ENCODE results near the gene LIPI. TPM values are rescaled to one million over a fixed set of nuclear protein-coding genes. Genes with fewer than 3 reads are reported as not detected.
"Not testable (repeated sequence)": the region's sequence is repeated elsewhere in the genome, so short reads cannot be mapped to it uniquely, and the experiment has no call there.

Gene LIPI
- total and polyA plus RNA-seq, 2 donors from 2014 or later, result not detected

DNA sequence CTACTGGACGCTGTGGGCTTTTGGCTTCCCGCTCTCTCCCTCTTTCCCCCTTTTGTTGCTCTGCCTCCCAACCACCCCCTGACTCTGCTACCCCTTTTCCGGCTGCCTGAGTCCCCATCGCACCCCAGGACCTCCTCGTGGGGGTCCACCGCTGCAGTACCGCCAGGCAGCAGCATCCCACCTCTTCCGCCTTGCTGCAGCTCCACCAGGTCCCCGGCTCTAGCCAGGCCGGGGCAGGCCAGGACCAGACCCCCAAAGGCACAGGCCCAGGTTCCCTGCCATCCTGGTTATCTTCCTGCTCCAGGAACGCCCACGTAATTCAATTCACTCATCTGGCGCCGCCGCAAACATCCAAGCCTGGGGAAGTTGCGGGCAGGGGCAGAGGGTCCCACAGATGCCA is 139.8 kb downstream of the LIPI start:
- no peak overlapping the region for H3K9ac ChIP-seq (ENCODE audit: low read length in 3 of 3)
- FAIRE-seq (no peak), DNase-seq (no peak)
- no peak overlapping the region for H3K27ac ChIP-seq (ENCODE audit: low read depth in 2 of 2, low read length in 2 of 2)
- no peak for TF ChIP-seq CTCF (IDR thresholded peaks at IDR 0.05; ENCODE audit: borderline replicate concordance, extremely low read depth, insufficient read depth)
- peaks cover 0 to 1% (median 0%) of the 10 kb centered on the region in 3 donors for H3K9me3 ChIP-seq (ENCODE audit: control insufficient read depth in 2 of 3, insufficient read depth in 1 of 3, low read length in 3 of 3)
- H3K27me3 ChIP-seq (ENCODE audit: control insufficient read depth, insufficient read depth, low read length), result no peaks in the 10 kb centered on the region
- no peaks in the 10 kb centered on the region for H3K4me1 ChIP-seq (ENCODE audit: control insufficient read depth in 2 of 3, insufficient read depth in 2 of 3, low read depth in 1 of 3, low read length in 3 of 3)
- intact Hi-C loops (cut with DNase I), result no loop called here
- H3K36me3 ChIP-seq (ENCODE audit: control insufficient read depth in 2 of 3, insufficient read depth in 3 of 3, low read length in 3 of 3), result no peaks in the 10 kb centered on the region
- H3K4me3 ChIP-seq (ENCODE audit: low read length in 3 of 3), result no peak overlapping the region

DNA sequence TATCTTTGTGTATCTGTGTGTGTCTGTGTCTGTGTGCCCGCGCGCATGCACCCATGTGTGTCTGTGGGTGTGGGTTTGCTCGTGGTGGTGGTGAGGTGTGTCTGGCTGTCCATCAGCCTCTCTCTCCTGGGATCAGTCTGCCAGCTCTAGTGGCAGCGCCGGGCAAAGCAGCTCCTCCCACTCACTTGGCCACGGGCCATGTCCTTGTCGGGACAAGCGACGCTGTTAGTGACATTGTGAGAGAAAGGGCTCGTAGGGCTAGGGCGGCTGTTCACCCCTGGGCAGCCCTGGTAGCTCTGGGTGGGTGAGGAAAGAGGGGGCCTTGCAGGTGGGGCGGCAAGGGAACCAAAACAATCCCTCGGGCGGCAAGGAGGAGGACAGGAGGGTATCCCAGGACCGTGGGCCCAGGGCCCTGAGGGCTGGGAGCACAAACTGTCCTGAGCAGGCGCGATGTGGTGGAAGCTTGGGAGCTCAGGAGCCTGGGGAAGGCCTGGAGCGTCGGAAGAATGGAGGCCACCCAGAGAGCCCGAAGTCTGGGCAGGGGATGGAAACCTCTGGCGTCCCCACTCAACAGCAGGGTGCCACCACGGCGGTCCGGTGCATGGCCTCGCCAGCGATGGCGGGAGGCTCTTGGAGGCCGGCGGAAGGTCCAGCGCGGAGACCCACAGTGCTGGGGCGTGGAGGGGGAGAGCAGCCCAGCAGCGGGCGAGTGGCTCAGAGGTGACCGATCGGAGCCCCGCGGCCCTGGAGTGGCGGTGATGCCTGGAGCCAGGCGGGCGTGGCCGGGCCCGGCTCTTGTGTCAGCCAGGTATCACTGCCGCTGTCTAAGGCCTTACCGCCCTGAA is 140.5 kb downstream of the LIPI start:
- no peak overlapping the region for H3K27ac ChIP-seq (ENCODE audit: low read depth in 2 of 2, low read length in 2 of 2)
- H3K36me3 ChIP-seq (ENCODE audit: control insufficient read depth in 2 of 3, insufficient read depth in 3 of 3, low read length in 3 of 3), result no peaks in the 10 kb centered on the region
- DNase-seq, result no peak
- intact Hi-C loops (cut with DNase I), result no loop called here
- no peak overlapping the region for H3K4me3 ChIP-seq (ENCODE audit: low read length in 3 of 3)
- H3K9ac ChIP-seq (ENCODE audit: low read length in 3 of 3), result no peak overlapping the region
- peaks cover 0 to 1% (median 0%) of the 10 kb centered on the region in 3 donors for H3K9me3 ChIP-seq (ENCODE audit: control insufficient read depth in 2 of 3, insufficient read depth in 1 of 3, low read length in 3 of 3)
- TF ChIP-seq CTCF (IDR thresholded peaks at IDR 0.05; ENCODE audit: borderline replicate concordance, extremely low read depth, insufficient read depth), result no peak
- no peak for FAIRE-seq
- no peaks in the 10 kb centered on the region for H3K4me1 ChIP-seq (ENCODE audit: control insufficient read depth in 2 of 3, insufficient read depth in 2 of 3, low read depth in 1 of 3, low read length in 3 of 3)
- H3K27me3 ChIP-seq (ENCODE audit: control insufficient read depth, insufficient read depth, low read length), result no peaks in the 10 kb centered on the region

- peak overlapping the region in 1 of 3 donors; percentile 37 for H3K4me3 ChIP-seq (ENCODE audit: low read length in 3 of 3)
- intact Hi-C loops (cut with DNase I), result no loop called here
- H3K4me1 ChIP-seq (ENCODE audit: control insufficient read depth in 2 of 3, insufficient read depth in 2 of 3, low read depth in 1 of 3, low read length in 3 of 3), result no peaks in the 10 kb centered on the region
- no peak for TF ChIP-seq CTCF (IDR thresholded peaks at IDR 0.05; ENCODE audit: borderline replicate concordance, extremely low read depth, insufficient read depth)
- no peak overlapping the region for H3K27ac ChIP-seq (ENCODE audit: low read depth in 2 of 2, low read length in 2 of 2)
- H3K27me3 ChIP-seq (ENCODE audit: control insufficient read depth, insufficient read depth, low read length), result no peaks in the 10 kb centered on the region
- FAIRE-seq (no peak), DNase-seq (peak in 2 of 5 donors; percentile 14 to 64)
- no peaks in the 10 kb centered on the region for H3K9me3 ChIP-seq (ENCODE audit: control insufficient read depth in 2 of 3, insufficient read depth in 1 of 3, low read length in 3 of 3)
- H3K9ac ChIP-seq (ENCODE audit: low read length in 3 of 3), result peak overlapping the region in 1 of 3 donors; percentile 34
- no peaks in the 10 kb centered on the region for H3K36me3 ChIP-seq (ENCODE audit: control insufficient read depth in 2 of 3, insufficient read depth in 3 of 3, low read length in 3 of 3)
Measured at GRCh38 chr21:14064296-14064645, 146.5 kb downstream of the LIPI start.

- H3K9ac ChIP-seq (ENCODE audit: low read length in 3 of 3), result peak overlapping the region in 1 of 3 donors; percentile 34
- H3K27me3 ChIP-seq (ENCODE audit: control insufficient read depth, insufficient read depth, low read length); H3K9me3 ChIP-seq (ENCODE audit: control insufficient read depth in 2 of 3, insufficient read depth in 1 of 3, low read length in 3 of 3); H3K27ac ChIP-seq (ENCODE audit: low read depth in 2 of 2, low read length in 2 of 2); H3K36me3 ChIP-seq (ENCODE audit: control insufficient read depth in 2 of 3, insufficient read depth in 3 of 3, low read length in 3 of 3); FAIRE-seq; intact Hi-C loops (cut with DNase I); H3K4me1 ChIP-seq (ENCODE audit: control insufficient read depth in 2 of 3, insufficient read depth in 2 of 3, low read depth in 1 of 3, low read length in 3 of 3): not testable (repeated sequence)
- DNase-seq, result peak in 1 of 5 donors; percentile 71
- H3K4me3 ChIP-seq (ENCODE audit: low read length in 3 of 3), result peak overlapping the region in 1 of 3 donors; percentile 37
Measured at GRCh38 chr21:14063620-14064295, 147.0 kb downstream of the LIPI start.

GRCh38 chr21:14062684-14063083 is 148.1 kb downstream of the LIPI start:
- H3K4me1 ChIP-seq (ENCODE audit: control insufficient read depth in 2 of 3, insufficient read depth in 2 of 3, low read depth in 1 of 3, low read length in 3 of 3); H3K4me3 ChIP-seq (ENCODE audit: low read length in 3 of 3); H3K27ac ChIP-seq (ENCODE audit: low read depth in 2 of 2, low read length in 2 of 2); H3K9ac ChIP-seq (ENCODE audit: low read length in 3 of 3); H3K9me3 ChIP-seq (ENCODE audit: control insufficient read depth in 2 of 3, insufficient read depth in 1 of 3, low read length in 3 of 3); H3K27me3 ChIP-seq (ENCODE audit: control insufficient read depth, insufficient read depth, low read length); H3K36me3 ChIP-seq (ENCODE audit: control insufficient read depth in 2 of 3, insufficient read depth in 3 of 3, low read length in 3 of 3); FAIRE-seq; intact Hi-C loops (cut with DNase I): not testable (repeated sequence)
- peak in 1 of 5 donors; percentile 22 for DNase-seq

- H3K27me3 ChIP-seq (ENCODE audit: control insufficient read depth, insufficient read depth, low read length); H3K36me3 ChIP-seq (ENCODE audit: control insufficient read depth in 2 of 3, insufficient read depth in 3 of 3, low read length in 3 of 3); H3K4me1 ChIP-seq (ENCODE audit: control insufficient read depth in 2 of 3, insufficient read depth in 2 of 3, low read depth in 1 of 3, low read length in 3 of 3); DNase-seq; H3K9me3 ChIP-seq (ENCODE audit: control insufficient read depth in 2 of 3, insufficient read depth in 1 of 3, low read length in 3 of 3); intact Hi-C loops (cut with DNase I); H3K27ac ChIP-seq (ENCODE audit: low read depth in 2 of 2, low read length in 2 of 2); H3K4me3 ChIP-seq (ENCODE audit: low read length in 3 of 3); FAIRE-seq; H3K9ac ChIP-seq (ENCODE audit: low read length in 3 of 3): not testable (repeated sequence)
Measured at GRCh38 chr21:14061820-14062219, 148.9 kb downstream of the LIPI start.

All from kidney (tissue), 14 donors.